Hematopoietic multipotent progenitor cell treated with erythropoietin and hydrocortisone succinate and interleukin-3 and kit ligand, for 15 days (in vitro differentiated cells): Measurements from ENCODE around the gene PRR29.
"Not testable (repeated sequence)": the region's sequence is repeated elsewhere in the genome, so short reads cannot be mapped to it uniquely, and the experiment has no call there.

Experiments used
- DNase-seq: peaks from one replicate; pipeline ENCODE4 v3.0.0-alpha.2; 2015; ENCODE audit warnings: low spot score

PRR29 gene

DNA sequence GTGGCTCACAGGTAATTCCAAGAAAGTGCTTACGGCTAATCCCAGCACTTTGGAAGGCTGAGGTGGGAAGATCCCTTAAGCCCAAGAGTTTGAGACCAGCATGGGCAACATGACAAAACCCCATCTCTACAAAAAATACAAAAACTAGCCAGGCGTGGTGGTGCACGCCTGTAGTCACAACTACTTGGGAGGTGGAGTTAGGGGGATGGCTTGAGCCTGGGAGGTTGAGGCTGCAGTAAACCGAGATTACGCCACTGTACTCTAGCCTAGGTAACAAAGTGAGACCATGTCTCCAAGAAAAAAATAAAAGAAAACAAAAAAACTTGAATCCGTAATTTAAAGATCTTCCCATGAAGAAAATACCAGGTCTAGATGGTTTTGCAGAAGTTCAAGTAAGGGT lies 17.3 kb downstream of the PRR29 start:
- no peak for DNase-seq

DNA sequence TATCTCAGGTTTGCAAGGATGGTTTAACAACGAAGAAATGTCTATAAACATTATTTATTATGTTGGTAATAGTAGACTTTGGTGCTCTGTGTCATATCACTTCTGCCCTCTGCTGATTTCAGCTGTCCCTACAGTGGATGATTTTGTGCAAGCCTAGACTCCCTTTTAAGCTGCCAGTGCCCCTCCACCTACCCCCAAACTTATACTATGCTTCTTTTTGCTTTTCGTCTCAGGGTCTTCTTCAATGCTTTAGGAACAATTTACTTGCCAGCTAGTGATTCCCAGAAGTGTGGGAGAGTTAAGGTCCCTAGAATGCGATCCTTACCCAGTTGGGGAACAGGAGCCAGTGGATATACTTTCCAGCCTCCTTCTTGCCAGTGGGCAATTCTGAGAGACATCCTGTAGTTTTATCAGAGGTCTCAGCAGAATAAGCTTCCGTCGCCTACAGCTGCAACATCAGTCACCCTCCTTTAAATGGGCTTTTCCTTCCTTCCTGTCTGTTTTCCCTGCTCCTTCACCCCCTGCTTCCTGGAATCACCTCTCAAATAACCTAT lies 18.2 kb downstream of the PRR29 start:
- peak; percentile 53 for DNase-seq

DNA sequence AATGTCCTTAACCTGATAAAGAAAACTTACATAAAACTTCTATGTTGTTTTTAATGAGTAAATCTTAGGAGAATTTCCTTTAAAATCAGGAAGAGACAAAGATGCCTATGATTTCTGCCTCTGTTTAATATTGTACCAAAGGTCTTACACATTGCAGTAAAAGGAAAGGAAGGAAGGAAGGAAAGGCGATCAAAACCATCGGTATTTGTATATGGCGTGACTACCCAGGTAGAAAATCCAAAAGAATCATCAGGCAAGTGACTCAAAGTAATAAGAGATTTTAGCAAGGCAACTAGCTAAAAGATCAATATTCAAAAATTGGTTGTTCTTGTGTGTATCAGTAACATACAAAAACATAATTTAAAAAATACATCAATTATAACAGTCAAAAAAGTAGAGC lies 18.8 kb downstream of the PRR29 start:
- DNase-seq = no peak

DNA sequence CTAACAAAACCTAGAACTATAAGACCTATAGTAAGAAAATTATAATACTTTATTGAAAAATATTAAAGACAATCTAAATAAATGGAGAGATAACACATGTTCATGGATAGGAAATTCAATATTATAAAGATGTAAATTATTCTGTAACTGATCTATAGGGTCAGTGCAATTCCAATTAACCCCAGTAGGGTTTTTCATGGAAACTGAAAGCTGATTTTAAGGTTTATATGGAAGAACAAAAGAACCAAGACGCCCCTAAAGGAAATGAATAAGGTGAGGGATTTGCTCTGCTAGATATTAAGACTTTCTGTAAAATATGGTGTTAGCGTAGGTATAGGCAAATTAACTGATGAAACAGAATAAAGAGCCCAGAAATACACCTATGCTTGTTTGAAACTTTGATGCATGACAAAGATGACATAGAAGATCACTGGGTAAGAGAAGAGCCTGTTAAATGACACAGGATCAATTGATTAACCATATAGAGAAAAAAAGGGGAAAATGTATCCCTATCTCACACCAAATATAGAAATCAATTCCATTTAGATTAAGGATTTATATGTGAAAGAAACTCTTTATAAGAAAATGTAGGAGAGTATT lies 19.3 kb downstream of the PRR29 start:
- peak; percentile 37 for DNase-seq

DNA sequence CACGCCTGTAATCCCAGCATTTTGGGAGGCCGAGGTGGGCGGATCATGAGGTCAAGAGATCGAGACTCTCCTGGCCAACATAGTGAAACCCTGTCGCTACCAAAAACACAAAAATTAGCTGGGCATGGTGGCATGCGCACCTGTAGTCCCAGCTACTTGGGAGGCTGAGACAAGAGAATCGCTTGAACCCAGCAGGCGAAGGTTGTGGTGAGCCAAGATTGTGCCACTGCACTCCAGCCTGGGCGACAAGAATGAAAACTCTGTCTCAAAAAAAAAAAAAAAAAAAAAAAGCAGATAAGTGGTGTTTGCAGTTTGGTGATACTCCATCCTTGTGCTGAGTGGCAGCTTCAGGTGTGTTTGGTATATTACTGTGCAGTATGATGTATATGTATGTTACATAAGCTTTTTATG lies 21.4 kb downstream of the PRR29 start:
- DNase-seq = not testable (repeated sequence)

DNA sequence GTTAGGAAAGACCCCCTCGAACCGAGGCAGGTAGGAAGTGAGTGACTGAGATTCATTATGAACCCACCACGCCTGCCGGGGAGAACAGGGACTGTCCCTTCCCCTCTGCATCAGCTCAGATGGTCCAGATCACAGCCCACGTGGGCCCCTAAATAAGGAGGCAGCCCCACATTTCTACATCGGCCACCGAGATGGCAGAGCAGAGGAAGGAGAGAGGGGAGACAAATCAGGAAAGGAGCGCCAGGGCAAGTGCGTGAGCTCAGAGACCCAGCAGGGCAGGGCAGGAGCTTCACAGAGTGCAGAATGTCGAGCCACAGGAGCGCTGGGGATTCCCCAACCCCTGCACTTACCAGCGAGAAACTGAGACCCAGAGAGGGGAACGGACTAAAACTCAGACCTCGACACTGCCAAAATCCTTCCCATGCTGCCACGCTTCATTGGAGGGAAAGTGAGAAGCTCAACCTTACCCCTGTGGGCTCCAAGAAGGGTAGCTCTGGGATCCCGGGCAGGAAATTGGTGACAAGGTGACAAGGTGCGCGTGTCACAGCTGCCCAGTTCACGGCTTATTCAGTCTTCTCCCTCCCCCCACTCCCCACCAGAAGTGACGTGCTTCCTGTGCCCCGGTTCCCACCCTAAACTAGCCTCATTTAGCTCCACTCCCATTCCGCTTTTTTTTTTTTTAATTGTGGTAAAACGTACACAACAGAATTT lies 22.1 kb downstream of the PRR29 start, which contains the start of gene ICAM2:
Gene ICAM2, minus strand, starts transcription at position 578 of the 711 bp plus-strand sequence. CDS start 13,942 bp downstream, outside the sequence.
- DNase-seq = peak; percentile 20

DNA sequence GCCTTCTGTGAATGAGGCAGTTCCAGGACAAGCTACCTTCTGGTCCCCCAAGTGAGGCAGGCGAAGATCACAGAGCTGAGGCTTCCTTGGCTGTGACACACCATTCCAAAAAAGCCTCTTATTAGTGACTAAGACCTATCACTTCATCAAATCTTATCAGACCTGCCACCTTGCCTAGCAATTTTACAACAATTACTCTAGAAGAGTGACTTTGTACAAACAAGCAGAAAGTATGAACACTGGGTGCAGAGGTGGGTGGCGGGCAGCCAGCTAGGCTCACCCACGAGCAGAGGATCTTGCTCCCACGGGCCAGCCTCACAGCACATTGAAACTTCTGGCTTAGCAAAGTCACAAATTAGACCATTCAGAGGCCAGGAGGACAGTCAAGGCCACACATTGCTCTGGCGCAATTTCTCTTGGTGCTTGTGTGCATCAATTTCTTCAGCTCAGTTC lies 24.5 kb downstream of the PRR29 start:
- DNase-seq = peak; percentile 39

DNA sequence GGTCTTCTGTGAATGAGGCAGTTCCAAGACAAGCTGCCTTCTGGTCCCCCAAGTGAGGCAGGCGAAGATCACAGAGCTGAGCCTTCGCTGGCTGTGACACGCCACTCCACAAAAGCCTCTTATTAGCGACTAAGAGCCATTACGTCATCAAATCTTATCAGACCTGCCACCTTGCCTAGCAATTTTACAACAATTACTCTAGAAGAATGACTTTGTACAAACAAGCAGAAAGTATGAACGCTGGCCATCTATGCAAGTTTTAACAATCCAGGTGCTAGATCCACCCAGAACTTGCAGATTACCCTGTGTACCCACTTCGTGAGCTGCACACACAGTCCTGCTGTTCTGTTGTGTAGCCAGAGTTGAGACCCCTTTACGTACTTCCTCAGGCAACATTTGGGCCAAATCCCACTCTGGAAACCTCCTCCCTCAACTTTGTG lies 26.1 kb downstream of the PRR29 start:
- peak; percentile 84 for DNase-seq

DNA sequence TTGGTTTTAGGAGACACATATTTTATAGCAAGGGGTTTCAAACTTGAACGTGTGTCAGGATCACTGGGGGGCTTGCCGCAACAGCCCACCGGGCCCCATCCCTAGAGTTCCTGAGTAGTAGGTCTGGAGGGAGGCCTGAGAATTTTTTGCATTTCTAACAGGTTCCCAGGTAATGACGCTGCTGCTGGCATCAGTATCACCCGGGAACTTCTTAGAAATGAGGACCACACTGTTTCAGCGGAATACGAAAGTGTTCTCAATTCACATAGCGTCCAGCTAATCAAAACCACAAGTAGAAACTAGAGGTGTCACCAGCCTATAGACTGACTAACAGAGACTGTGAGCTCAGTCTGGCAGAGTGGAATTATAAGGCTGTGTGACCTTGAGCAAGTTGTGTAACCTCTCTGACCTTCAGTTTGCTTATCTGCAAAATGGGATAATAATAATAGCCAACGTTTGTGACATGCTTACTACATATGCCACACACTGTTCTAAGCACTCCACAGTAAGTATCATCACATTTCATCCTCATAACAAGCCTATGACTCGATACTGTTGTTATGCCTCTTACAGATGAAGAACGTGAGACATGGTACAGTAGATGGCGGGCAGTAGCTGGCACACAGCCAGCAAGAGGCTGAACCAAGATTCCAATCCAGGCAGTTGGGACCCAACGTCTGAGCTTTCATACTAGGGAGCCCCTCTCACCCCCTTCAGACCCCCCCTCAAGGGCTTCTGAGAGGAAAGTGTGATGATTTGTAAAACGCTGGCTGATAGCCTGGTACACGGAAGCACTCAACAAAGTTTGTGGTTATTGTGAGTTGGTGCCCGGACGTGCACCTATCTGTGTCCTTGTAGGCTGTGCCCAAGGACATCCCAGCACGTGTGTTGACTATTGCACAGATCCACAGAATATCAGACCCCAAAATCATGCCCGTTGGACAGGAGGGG lies 26.9 kb downstream of the PRR29 start:
- DNase-seq = peak; percentile 63

DNA sequence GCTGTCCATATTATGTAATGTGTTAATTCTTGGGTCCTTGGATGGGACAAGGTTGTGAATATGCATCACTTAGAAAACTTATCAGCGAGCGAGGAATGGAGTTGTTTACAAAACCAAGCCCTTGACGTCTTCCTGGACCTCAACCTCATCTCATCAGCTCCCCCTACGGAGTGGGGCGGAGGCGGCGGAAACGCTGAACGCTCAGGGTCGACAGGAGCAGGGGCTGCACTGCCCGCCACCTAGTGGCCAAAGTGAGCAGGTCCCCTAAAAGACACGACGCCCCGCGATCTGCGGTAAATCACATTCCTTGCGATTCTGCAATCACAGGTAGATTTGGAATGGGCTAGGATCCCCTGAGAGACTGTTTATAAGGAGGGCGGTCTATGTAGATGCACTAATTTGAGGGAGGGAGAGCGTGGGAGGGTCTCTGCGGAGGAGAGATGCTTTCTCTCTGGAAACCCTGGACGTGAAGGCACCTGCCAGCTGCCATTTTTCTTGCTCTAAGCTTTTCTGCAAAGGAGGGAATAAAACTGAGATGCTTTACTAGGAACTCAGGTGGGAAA lies 27.7 kb downstream of the PRR29 start:
- DNase-seq = peak; percentile 90

DNA sequence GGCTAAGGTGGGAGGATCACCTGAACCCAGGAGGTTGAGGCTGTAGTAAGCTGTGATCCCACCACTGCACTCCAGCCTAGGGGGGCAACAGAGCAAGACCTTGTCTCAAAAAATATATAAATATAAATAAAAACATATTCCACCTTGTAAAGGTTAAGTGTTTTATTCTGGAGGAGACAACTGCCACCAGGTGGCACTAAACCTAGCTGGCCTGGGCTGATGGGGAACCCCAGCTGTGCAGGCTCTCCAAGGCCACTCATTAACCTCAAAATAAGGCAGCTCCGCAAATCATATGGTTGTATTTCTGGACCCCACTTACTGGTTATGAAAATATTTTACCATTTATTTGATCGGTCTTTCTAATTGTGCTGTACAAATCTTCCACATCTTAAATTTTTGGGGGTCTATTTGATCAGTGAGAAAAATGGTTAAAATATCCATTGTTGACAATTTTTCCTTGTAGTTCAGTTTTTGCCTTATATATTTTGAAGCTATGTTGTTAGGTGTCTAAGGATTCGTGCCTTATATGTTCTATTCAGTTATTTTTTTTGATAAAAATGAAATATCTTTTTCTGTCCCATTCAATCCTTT lies 30.8 kb downstream of the PRR29 start:
- DNase-seq = peak; percentile 77

DNA sequence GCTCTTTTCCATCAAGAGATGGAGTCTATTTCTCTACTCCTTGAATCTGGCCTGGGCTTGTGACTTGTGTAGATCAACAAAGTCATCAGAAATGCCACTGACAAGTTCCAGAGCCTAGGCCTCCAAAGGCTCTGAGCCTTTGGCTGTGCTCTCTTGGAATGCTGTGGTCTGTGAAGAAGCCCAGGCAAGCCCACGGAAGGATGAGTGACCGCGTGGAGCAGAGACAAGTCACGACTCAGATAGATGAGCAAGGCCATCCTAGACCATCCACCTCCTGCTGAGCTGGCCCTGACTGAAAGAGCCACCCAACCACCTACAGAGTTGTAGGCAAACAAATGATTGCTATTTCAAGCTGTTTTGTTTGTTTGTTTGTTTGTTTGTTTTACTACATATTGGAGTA lies 33.9 kb downstream of the PRR29 start:
- no peak for DNase-seq

DNA sequence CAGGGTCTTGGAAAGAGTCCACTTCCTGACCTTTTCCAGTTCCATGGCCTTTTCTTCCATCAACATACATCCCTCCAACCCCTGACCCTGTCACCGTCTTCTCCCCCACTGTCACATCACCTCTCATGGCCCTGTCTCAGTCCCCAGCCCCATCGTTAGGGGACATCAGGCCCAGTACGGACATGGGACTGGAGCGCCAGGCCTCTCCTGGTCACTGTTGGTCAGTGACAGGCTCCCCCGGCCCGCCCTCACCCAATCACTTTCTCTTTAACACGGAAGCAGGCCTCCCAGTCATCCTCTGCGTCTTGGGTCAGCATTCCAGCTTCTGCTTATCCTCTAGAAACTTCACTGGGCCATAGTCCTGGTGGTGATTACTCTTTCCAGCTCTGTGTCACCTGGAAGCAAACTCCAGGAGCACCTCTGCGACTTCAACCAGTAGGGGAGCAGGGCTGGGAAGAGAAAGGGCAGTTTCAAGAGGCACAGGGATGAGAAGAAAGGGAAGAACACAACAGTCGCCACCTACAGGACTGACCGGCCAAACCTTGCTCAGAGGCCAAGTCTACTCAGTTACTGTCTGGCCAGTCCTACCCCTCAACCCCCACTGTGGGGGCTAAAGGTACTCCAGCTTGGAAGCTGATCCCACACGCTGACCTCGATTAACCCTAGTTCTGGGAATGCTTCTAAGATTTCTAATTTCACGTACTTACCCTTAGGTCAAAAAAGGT lies 38.2 kb downstream of the PRR29 start:
- DNase-seq = no peak

DNA sequence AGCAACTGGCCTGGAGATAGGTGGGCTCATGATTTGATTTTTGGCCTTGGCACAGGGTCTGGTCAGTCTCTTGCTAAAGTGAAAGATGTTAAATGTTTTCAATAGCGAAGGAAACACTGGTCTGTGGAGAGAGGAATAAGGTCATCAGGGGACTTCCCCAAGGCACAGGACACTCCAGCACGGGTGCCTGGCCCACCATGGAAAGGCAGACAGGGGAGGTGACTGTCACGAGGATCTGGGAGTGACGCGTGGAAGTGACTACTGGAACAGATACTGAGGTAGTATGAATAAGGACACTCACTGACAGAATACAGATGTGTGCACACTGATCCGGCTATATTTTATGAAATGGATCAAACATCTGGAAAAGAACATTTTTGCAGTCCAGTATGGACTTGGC lies 39.0 kb downstream of the PRR29 start:
- no peak for DNase-seq

DNA sequence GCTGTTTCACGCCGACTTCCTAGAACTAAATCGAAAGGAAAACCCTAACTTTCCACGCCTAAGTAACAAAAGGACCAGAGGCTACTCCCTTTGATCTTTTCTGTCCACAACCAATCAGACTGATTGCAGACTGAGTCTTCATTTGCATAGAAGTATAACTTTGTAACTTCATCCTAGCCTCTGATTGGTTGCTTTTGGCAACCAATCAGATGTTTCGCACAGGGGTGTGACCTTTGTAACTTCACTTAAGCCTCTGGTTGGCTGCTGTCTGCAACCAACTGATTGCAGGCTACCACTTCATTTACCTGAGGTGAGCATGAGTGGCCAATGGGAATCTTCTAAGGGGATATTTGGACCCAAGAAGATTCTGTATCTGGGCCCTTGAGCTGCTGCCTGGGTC lies 39.7 kb downstream of the PRR29 start:
- peak; percentile 29 for DNase-seq

DNA sequence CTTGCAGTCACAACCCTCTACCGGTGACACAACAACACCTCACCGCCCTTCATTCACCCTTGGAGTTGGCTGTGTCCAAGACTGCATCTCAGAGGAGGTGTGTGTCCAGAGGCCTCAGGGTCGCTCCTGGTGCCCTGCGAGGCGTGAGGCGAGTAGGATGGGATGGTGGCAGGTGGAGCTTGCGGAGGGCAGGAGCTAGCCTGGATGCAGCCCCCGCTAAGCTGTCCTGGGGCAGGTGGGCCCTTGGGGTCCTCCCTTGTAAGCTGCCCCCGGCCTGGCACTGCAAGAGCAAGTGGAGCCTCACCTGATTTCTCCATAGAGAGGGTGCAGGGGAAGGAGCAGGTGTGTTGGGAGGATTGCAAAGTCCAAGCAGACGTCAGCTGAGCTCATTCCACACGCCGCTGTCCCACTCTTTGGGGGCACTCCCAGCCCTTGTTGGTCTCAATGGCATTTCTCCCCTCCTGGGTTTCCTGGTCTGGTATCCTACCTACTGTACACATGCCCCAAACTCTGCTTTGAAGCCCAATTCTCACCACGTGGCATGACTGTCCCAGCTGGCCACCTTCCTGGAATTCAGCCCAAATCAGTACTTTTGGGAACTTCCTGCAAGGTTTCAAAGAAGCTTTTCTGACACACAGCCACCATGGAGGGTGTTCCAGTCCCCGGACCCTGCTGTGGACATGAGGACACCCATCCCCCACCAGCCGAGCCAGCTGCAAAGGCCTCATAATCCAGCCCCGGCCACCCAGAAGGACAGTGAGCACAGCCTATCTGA lies 40.4 kb downstream of the PRR29 start:
- DNase-seq = no peak

DNA sequence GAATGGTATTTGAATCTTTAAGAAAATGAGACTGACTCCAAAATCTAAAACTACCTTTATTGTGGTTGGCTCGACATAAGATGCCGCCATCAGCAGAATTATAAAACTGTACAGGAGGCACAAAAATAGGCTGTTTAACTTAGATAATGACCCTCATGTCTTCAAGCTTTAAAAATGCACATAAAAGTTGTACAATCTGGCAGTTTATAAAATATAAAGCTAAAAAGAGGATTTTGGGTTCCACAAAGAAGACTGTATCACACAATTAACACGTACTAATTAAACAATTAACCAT lies 40.9 kb downstream of the PRR29 start:
- DNase-seq = no peak

DNA sequence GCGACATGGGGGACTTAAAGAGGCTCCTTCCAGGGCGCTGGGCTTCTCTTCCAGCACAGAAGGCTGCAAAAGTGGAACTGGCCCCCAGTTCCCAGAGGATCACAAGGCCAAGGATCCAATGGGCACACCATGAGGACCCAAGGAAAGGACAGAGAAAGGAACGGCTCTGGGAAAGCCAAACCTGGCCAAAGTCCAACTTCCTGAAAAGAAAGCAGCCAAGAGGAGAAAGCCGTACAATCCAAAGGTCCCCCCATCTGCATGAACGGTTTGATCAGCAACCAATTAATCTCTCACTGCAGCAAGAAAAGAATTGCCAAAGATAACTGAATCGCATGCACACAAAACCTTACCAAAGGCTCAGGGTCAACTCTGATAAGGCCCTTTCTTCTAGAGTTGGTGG lies 42.1 kb downstream of the PRR29 start:
- DNase-seq = no peak

DNA sequence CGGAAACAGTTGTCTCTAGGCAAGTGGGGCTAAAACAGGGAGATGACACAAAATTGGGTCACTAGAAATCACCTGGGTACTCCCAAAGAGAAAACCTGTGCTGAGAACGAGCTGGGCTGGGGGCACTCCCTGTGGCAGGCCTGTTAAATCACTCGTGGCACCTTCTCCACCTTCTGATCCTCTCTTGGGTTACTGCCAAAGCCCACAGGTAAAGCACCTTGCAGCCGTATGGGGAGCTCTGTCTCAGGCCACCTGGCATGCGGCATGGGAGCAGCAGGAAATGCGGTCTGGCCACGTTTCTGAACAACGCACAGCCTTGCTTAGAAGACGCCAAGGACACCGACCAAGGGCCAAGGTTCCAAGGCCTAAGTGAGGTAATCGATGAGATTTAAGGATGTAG lies 43.8 kb downstream of the PRR29 start:
- DNase-seq = no peak
